Measurements from ENCODE around the gene POLDIP2.
A peak's percentile ranks its signal among the peaks of the same experiment; 100 is the strongest.
"Not testable (repeated sequence)": the region's sequence is repeated elsewhere in the genome, so short reads cannot be mapped to it uniquely, and the experiment has no call there.

The POLDIP2 gene

DNA sequence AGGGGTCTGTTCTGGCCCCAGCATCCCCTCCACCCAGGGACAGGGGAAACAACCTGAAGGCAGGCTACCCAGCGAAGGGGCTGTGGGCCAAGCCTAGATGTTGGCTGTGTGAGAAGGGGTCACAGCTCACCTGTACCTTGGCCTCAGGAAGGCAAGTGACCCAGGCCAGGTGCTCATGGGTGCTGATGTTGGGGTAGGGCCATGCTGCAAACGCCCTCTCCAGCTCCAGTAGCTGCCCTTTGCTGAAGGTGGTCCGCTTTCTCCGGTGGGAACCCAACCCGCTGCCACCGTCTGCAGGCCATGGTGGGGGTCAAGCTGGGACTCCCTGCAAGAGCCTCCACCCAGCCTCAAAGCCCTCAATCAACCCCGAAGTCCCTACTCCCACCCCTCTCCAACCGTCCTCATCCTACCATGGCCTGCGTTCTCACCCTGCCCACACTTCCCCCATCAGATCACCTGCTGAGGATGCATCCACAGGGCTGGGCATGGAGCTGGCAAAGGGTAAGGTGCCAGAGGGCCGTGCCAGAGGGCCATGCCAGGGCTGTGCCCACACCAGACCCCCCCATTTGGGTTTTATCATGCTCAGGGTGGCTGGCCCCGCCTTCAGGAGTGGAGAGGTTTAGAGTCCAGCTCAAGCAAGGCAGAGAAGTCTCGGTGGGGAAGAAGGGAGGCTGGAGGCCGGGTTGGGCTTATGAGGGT lies 7.5 kb upstream of the POLDIP2 start, which contains the start of gene SEBOX:
Gene SEBOX, minus strand, starts transcription at position 535 of the 699 bp plus-strand sequence. Its CDS starts 48 bp downstream, at position 487.
- DNase-seq, result no peak

- no peak for DNase-seq
Measured at GRCh38 chr17:28363776-28364650, 6.7 kb upstream of the POLDIP2 start.

DNA sequence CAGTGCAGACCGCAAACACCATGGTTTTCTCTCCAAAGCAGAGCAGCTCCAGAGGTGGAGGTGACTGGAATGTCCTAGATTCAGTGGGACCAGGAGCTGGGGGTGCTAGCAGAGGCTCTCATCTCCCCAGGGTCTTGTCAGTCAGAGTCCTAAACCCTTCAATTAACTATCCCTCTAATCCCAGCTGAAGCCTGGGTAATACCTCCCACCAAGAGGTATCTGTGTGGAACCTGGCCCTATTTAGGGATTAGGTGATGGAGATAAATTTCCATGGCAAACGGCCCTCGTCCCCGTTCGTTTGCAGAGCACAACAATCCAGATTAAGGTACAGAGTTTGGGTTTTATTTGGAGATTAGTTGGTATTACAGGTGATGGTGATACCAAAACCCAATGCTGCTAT lies 5.9 kb upstream of the POLDIP2 start:
- DNase-seq, result no peak

DNA sequence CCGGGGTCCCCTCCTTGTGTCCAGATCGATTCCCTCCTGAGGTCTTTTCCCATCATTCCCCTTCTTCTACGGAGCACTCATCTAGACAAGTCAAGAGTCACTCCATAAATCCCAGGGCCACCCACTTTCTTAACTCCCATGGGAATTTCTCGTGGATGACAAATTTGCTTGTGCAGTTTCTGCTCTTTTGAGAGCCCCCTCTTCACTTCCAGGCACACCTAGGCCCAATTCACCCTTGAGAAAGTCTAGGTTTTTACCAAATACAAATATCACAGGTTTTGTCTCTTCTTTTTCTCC lies 522 bp upstream of the POLDIP2 start:
- DNase-seq, result no peak

GRCh38 chr17:28350271-28350670 lies 7.1 kb downstream of the POLDIP2 start:
- no peak for DNase-seq

GRCh38 chr17:28348979-28349378 lies 8.3 kb downstream of the POLDIP2 start:
- DNase-seq, result no peak

DNA sequence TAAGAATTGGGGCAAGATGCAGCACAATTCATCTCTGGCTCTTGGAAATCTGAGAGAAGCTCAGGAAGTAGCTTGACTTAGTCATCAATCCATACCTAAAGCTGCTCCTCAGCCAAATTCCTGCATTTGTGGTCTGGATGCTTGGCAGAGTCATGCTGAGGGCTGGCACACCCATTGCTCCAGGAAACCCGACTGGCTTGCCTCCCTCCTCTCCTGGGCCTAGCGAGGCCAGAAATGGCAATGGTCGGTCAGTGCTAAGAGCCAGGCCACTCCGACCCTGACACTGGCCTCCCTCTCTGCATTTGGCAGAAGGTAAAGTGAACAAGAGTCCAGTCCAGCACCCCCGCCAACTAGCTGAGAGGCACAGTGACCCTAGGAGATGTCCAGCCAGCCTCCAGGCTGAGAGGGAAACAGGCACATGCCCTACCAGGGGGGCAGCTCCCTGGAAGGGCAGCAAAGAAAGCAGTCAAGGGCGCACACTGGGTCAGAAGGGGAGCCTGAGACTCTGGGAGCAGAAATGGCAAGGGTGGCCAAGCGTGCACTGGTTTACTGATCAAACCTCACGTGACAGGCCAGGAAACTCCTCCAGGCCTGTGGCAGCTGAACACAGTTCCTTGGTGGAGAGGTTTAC lies 10.0 kb downstream of the POLDIP2 start:
- DNase-seq, result no peak

DNA sequence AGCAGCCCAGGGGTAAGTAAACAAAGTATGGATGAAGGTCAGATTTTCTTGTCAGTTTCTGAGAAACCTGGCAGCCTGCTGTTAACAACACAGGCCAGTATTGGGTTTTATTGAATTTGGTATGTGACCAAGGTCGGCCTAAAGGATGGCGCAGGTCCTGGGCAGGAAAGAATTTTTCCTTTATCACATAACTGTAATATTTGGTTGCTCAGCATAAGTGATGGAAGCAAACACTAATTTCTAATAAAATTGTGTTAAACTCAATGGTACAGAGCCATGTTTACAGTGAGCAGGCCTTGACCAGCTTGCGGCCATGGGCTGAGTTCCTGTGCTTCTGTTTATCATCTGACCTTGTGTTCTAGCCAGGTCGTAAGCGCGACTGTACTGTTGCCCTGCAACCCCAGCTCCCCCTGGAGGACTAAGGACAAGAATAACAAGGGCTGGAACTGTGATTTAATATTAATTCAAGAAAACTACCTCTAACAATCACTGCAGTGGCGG lies 10.5 kb downstream of the POLDIP2 start:
- peak in 1 of 4 experiments; percentile 10 for DNase-seq

- DNase-seq, result no peak
Measured at GRCh38 chr17:28346199-28346580, 11.1 kb downstream of the POLDIP2 start.

DNA sequence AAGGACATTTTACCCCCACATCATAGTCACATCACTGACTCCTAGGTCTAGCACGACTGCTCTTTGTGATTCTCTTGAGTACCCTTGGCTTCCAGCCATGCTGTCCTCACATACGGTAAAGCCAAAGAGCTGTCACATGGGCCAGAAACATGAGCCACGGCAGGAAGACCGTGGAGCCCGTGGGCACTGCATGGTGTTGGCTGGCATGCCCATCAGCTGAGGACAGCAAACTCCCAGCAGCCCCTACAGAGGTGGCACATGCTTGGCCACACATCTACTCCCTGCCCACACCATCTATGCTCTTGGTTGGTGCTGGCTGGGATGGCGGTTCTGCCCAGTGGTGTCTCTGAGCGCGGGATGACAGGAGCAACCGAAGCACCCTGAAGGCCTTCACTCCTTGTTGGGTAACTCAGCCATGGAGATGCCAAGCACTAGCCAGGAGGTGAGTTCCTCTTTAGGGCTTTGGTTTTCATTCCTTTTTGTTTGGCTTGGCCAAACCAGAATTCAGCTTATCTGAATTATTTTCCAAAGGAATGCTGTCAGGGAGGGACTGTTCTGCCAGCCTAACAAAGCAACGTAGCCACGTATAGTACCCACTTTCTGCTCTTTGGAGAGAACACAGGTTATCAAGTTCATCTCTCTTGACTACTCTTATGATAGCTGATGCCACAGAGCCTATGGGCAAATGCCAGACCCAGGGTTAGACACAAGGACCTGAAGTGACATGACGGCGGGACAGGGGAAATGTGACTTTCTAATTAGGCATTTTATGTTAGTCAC lies 11.7 kb downstream of the POLDIP2 start:
- DNase-seq, result no peak

DNA sequence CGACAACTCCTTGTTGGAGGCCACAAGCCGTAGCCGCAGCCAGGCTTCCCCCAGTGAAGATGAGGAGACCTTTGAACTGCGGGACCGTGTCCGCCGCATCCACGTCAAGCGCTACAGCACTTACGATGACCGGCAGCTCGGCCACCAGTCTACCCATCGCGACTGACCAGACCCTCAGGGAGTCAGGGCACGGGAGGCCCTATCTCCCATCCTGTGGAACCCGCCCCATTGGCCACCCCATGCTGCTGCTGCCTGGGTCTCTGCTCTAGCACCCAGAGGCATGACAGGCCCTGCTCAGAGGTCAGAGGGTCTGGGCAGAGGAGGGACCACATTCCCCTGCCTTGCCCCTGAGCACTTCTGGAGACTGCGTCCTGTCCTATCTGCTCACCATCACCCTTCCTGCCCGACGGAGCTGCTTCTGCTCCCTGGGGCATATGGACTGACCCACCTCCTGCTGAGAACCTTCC lies 12.9 kb downstream of the POLDIP2 start:
- no peak for DNase-seq

DNA sequence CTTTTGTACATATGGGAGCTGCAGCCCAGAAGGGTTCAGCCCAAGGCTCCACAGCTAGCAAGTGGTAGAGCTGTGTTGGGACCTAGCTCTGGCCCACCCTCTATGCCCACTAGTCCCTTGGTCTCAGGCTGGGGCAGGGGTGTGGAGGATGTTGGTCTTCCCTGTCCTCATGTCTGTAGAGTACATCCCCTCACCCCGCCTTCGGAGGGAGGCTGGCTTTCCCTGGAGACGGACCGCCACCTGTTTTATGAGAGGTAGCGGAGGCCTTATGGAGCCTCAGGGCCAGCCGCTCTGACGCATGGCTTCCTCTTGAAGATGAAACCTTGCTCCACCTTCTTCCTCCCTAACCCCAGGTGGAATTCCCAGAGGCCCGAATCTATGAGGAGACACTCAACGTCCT lies 13.3 kb downstream of the POLDIP2 start:
- no peak for DNase-seq

- no peak for DNase-seq
Measured at GRCh38 chr17:28343491-28343932, 13.8 kb downstream of the POLDIP2 start.

DNA sequence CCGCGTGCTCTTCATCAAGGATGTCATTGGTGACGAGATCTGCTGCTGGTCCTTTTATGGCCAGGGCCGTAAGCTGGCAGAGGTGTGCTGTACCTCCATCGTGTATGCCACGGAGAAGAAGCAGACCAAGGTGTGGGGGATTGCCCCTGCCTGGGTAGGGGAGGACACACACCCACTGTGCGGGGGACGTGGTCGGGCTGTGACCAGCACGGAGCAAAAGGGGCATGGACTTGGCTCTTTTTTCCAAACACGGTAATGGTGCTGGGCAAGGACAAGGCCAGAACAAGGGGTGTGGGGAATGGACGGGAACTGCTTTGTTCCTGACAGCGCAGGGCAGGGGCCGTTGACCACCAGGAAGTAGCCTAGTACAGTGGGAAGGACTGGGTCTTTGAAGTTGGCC lies 15.0 kb downstream of the POLDIP2 start:
- DNase-seq, result no peak

GRCh38 chr17:28341516-28341915 lies 15.8 kb downstream of the POLDIP2 start:
- no peak for DNase-seq

DNA sequence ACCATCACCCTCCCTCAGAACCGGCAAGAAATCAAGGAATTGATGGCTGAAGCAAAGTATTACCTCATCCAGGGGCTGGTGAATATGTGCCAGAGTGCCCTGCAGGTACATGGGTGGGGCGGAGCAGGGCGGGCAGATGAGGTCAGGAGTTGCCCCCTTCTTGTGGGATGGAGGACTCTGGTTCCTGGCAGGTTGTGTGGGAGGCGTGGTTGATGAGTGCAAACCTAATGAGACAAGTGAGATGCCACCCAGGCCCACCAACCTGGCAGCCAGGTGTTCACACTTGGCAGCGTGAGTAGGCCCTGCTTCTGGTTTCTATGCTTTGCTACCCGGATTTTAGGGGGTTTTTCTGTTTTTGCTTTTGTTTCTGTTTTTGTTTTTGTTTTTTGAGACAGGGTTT lies 17.0 kb downstream of the POLDIP2 start:
- no peak for DNase-seq

DNA sequence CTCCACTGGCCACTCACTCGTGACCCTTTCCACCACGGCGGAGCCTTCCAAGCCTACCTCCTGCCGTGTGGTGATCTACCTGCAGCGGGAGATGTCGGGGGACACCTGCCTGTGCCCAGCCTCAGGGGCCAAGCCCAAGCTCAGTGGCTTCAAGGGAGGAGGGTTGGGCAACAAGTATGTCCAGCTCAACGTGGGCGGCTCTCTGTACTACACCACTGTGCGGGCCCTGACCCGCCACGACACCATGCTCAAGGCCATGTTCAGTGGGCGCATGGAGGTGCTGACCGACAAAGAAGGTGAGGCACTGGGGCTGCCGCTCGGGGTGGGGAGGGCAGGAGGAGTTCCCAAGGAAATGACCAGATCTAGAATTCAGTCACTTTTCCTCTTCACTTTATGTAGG lies 17.9 kb downstream of the POLDIP2 start:
- no peak for DNase-seq

DNA sequence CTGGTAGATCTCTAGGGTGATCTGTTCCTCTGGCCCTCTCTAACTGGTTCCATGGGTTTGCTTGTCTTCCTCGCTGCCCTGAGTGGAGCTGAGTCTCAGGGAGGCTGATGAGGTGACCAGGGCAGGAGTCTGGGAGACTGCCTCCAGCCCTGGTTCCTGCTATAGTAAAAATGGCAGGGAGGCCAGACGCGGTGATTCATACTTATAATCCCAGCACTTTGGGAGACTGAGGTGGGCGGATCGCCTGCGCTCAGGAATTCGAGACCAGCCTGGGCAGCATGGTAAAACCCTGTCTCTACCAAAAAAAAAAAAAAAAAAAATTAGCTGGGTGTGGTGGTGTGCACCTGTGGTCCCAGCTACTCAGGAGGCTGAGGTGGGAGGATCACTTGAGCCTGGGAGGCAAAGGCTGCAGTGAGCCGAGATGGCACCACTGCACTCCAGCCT lies 18.5 kb downstream of the POLDIP2 start:
- DNase-seq, result not testable (repeated sequence)

- DNase-seq, result no peak
Measured at GRCh38 chr17:28338056-28338768, 19.1 kb downstream of the POLDIP2 start.

GRCh38 chr17:28335959-28336871 lies 21.1 kb downstream of the POLDIP2 start:
- peak in 3 of 4 experiments; percentile 31 to 49 (median 38) for DNase-seq

Data from suppressor macrophage (primary cell).